C4-2B (cell line): ENCODE results near the gene AOAH.

Experiments
- H3K27ac ChIP-seq: fragments of 450-650 bp; 2 replicates; pipeline ENCODE4 v1.5.1; 2017
- ZFX ChIP-seq: fragments of 450-650 bp; IDR thresholded peaks from 2 replicates; pipeline ENCODE4 v1.6.1; 2017
- TF ChIP-seq, protein P1 (sequence below): fragments of 450-650 bp; conservative IDR thresholded peaks from 2 replicates; pipeline ENCODE4 v1.5.1; 2017; ENCODE audit warnings: mild to moderate bottlenecking

AOAH gene

DNA sequence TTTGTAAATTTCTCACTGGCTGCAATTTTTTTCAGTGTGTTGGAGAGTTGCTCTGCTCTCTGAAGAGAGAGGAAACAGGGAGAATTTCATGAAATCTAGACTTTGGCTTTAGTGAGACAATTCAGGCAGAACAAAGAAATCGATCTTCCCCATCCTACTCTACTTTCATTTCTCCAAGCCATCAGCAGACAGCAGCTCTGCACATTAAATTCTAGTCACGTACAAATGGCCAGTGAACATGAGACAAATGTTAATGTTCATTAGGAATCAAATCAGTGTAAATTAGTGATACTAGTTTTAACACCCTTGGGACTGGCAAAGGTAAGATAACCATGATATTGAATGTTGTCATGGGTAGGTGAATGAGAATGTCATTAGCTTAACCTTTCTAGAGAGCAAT is 193.8 kb downstream of the AOAH start:
- TF ChIP-seq, protein P1, sequence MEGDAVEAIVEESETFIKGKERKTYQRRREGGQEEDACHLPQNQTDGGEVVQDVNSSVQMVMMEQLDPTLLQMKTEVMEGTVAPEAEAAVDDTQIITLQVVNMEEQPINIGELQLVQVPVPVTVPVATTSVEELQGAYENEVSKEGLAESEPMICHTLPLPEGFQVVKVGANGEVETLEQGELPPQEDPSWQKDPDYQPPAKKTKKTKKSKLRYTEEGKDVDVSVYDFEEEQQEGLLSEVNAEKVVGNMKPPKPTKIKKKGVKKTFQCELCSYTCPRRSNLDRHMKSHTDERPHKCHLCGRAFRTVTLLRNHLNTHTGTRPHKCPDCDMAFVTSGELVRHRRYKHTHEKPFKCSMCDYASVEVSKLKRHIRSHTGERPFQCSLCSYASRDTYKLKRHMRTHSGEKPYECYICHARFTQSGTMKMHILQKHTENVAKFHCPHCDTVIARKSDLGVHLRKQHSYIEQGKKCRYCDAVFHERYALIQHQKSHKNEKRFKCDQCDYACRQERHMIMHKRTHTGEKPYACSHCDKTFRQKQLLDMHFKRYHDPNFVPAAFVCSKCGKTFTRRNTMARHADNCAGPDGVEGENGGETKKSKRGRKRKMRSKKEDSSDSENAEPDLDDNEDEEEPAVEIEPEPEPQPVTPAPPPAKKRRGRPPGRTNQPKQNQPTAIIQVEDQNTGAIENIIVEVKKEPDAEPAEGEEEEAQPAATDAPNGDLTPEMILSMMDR = no peak
- no peak for TF ChIP-seq ZFX
- no peak overlapping the region for H3K27ac ChIP-seq

DNA sequence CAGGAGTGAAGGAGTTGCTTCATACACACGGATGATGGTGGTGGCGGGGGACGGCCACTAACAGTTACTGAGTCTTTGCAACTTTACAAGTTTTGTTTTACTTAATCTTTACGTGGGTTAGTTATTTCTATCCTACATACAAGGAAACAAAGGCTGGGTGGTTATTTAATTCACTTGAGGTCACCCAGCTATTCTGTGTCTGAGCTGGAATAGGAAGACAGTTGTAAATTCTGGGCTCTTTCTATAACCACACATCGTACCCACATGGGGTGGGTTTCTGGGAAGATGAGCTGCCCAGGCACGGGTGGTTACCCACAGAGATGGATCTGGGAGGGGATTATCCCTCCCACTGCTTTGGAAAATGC is 196.8 kb downstream of the AOAH start:
- H3K27ac ChIP-seq = no peak overlapping the region
- TF ChIP-seq ZFX = no peak
- TF ChIP-seq, protein P1 = no peak

DNA sequence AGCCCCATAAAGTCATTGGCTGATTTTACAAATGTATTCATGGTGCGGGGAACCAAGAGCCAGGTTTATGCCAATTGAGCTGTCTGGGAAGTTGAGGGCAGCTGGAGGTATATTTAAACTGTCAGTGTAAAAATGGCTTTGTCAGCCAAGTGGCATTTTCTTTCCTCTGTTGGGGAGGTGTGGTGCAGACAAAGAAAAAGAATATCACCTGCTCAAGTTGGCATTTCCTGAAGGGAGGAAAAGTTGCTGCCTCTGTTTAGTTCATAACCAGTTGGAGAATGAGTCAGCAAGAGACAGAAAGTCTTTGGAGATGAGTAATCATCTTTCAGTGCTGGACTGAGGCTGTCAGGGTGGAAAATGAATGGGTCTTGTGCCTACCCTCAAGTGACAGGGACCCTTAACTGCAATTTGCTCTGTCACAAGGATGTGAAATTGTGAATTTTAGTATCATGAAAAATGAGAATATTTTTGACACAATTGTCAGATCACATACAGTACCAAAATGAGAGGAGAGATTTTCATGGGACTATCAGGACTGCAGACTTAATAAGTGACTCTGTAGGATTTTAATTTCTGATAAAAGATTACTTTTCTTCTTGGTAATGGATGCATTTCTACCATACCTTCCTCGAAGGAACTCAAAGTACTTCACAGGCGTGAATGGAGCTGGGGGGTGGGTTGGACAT is 197.3 kb downstream of the AOAH start:
- no peak for TF ChIP-seq ZFX
- TF ChIP-seq, protein P1 = no peak
- no peak overlapping the region for H3K27ac ChIP-seq

DNA sequence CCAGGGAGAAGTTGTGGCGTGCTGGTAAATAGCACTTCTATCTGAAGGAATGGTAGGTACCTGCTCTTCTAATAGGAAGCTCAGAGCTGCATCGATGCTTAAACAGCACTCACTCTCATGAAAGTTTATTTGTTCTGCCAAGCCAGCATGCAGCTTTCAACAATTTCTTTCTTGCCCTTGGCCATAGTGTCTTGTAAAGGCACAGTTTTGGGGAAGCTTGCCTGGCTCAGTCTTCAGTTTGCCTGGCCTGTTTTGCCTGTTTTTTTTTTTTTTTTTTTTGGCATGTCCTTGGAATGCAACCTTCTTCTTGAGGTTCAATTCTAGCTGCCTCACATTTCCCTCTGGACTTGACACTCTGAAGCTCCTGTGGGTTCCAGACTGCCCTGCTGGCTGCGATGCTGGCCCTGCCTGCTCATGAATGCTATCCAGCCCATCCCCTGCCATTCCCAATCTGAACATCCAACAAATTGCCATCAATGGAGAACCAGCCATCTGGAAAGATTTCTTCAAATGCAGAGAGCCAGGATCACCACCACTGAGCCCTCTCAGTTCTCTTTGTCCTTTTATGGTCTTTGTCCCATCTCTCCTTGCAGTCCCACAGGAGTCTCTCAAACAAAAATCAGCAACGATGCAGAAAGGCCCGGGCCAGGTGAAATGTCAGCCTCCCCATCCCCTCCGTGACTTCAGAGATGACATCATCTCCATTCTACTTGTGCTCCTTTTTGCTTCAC is 200.8 kb downstream of the AOAH start:
- no peak for TF ChIP-seq ZFX
- TF ChIP-seq, protein P1 = no peak
- H3K27ac ChIP-seq = no peak overlapping the region

DNA sequence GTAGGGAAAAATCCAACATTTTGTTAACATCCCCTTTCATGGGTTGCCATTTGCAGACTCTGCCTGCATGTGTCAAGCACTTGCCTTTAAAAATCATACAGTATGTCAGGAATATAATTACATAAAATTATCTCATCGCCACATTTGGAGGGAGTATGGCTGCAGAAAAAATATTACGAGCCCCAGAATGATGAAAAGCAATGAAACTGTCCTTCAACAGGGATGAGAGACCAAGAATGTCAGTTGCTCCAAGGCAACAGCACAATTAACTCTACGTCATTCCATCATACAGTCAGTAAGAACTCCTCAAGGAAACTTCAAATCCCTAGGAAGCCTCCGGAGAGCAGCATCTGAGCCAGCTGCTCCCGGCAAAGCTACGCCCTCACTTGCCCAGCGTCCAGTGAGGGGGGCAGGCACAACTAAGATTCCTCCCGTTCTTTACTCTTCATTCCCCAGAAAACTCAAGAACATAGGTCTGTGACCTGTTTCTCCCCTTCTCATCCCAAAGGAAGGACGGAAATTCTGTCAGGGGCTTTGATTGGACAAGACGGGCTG is 201.8 kb downstream of the AOAH start:
- no peak for TF ChIP-seq ZFX
- TF ChIP-seq, protein P1 = no peak
- no peak overlapping the region for H3K27ac ChIP-seq

DNA sequence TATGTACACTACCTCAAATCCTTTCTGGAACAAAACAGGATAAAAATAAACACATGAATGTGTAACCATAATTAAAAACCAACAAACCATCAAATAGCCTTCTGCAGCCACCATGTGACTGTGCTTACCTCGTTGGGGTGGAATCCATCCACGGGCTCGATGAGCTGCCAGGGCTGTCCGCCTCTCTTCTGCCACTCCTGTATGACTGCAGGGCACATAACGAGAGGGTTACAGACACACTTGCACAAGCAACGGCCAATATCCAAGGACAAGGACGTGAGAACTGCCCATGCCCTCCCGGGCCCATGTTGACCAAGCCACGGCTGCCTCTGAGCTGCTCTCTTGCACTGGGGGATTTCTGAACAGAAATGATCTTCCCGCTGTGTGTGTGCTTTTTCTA is 202.4 kb downstream of the AOAH start:
- H3K27ac ChIP-seq = no peak overlapping the region
- no peak for TF ChIP-seq ZFX
- TF ChIP-seq, protein P1 = no peak

DNA sequence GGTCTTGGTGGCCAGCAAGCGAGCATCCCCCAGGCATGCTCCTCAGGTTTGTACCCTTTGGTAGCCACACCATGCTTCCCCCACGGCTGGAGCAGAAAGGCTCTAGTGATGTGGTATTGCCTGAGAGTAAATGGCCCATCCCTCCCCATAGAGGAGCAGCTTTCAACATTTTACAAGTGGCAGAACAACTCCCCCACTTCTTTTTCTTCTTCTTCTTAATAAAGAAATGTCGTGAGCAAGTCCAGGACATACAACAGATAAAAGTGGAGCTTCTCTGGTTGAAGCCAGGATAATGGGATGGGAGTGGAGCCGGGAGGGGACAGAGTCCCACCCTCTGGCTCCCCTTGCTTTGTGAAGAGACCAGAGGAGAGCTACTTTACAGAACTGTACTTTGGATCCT is 203.2 kb downstream of the AOAH start:
- no peak for TF ChIP-seq ZFX
- TF ChIP-seq, protein P1 = no peak
- H3K27ac ChIP-seq = no peak overlapping the region
